ENCODE measurements around the gene ARL5C. TPM values are rescaled to one million over a fixed set of nuclear protein-coding genes. Genes with fewer than 3 reads are reported as not detected.
A peak's percentile ranks its signal among the peaks of the same experiment; 100 is the strongest.

ARL5C gene
- polyA plus RNA-seq, 6 donors from 2014 or later = not detected

DNA sequence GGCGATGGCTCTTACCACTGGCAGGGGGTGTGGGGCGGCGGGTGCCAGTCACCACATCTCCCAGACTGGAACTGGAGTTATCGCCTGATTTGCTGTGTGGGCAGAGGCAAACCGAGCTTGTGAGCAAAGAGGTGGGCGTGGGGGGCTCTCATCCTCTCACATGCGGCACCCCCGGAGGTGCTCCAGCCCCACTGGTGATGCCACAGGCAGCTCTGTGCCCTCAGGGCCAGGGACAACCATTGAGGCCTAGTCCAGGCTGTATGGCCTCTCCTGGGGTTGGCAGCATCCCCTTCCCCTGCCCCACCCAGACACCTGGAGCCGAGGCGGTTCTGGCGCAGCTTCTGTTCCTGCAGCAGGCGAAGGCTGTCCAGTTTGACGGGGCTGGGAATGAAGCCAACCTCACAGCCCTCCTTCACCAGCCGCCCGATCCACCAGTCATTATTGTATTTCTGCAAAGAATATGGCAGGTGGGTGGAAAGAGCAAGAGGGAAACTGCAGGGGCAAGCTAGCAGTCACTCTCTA lies 20.6 kb upstream of the ARL5C start:
- Mint-ChIP-seq H3K36me3 (peaks cover 9 to 10% of the 10 kb centered on the region in 2 donors), H3K4me1 (no peaks in the 10 kb centered on the region)

DNA sequence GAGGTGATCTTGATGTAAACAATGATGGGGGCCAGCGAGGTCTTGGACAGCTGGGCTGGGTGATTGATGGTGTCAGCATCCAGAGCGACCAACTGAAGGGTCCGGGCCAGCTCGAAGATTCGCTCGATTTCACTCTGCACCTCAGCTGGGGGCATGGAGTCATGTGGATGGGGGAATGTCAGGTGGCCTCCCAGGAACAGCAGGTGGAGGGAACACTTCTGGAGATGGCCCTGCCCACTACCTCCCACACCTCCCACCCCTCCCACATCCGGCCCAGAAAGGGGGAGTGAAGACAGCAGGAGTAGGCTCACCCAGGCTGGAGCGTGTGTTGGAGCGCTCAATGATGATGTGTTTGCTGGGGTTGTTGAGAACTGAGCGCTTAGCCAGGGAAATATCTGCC lies 17.8 kb upstream of the ARL5C start:
- Mint-ChIP-seq H3K27me3 (no peaks in the 10 kb centered on the region), H3K36me3 (peaks cover 9 to 10% of the 10 kb centered on the region in 2 donors), H3K9me3 (no peaks in the 10 kb centered on the region), H3K4me1 (no peaks in the 10 kb centered on the region), H3K27ac (no peak overlapping the region), H3K4me3 (no peak overlapping the region)
- no peak for ATAC-seq (ENCODE audit: low read depth in 2 of 2)
- DNase-seq = no peak

More for the DNA sequence above, 20.6 kb upstream of the ARL5C start:
- ATAC-seq (ENCODE audit: low read depth in 2 of 2) (no peak), DNase-seq (no peak)
- Mint-ChIP-seq H3K27me3 (no peaks in the 10 kb centered on the region), H3K27ac (no peak overlapping the region), H3K4me3 (no peak overlapping the region), H3K9me3 (no peaks in the 10 kb centered on the region)

DNA sequence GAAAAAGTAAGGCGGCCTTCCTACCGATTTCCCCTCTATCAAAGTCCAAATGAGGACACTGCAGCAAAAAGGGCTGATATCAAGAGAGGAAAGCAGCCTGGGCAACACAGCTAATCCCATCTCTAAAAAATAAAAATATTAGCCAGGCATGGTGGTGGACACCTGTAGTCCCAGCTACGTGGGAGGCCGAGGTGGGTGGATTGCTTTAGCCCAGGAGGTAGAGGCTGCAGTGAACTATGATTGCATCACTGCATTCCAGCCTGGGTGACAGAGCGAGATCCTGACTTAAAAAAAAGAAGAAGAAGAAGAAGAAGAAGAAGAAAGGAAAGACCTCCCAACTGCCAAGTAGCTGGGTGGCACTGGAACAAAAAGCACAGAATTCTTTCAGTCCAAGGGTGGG lies 17.1 kb upstream of the ARL5C start:
- Mint-ChIP-seq H3K27me3 (no peaks in the 10 kb centered on the region), H3K27ac (peak overlapping the region in 1 of 6 donors; percentile 69)

DNA sequence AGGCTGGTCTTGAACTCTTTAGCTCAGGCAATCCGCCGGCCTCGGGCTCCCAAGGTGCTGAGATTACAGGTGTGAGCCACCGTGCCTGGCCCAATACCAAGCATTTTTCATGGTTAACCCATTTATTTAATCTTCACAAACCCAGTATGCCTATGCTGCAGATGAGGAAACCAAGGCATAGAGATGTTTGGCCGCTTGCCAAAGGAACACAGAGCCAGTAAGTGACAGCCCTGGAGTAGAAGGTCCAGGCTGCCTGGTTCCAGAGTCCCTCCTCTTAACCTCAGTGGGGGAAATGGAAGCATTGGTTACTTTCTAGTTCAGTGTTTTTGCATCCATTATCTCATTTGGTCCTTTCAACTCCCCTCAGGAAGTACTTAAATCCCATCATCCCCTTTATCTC lies 15.3 kb upstream of the ARL5C start:
- Mint-ChIP-seq H3K27me3 (no peaks in the 10 kb centered on the region), H3K36me3 (peaks cover 9 to 10% of the 10 kb centered on the region in 2 donors), H3K27ac (no peak overlapping the region)

More for the DNA sequence above, 17.1 kb upstream of the ARL5C start:
- DNase-seq = no peak
- peaks cover 9 to 10% of the 10 kb centered on the region in 2 donors for H3K36me3 Mint-ChIP-seq
- H3K4me1 Mint-ChIP-seq = no peaks in the 10 kb centered on the region
- no peak overlapping the region for H3K4me3 Mint-ChIP-seq
- ATAC-seq (ENCODE audit: low read depth in 2 of 2) = no peak
- no peaks in the 10 kb centered on the region for H3K9me3 Mint-ChIP-seq

DNA sequence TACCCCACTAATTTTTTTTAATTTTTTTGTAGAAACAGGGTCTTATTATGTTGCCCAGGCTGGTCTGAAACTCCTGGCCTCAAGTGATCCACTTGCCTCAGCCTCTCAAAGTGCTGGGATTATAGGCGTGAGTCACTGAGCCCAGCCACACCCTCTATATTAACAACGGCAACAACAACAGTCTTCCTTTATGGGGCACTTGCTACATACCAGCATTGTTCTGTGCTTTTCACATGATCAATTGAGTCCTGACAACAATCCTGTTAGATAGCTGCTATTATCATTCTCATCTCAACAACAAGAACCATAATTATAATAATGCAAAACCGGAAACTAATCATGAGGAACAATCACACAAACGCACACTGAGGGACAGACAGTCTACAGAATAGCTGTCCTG lies 12.6 kb upstream of the ARL5C start:
- Mint-ChIP-seq H3K4me3 (no peak overlapping the region), H3K27ac (peak overlapping the region in 1 of 6 donors; percentile 37), H3K9me3 (no peaks in the 10 kb centered on the region), H3K27me3 (peaks cover 3 to 8% (median 6%) of the 10 kb centered on the region in 3 donors), H3K36me3 (peaks cover 7% of the 10 kb centered on the region in 2 donors), H3K4me1 (peaks cover 5 to 14% (median 6%) of the 10 kb centered on the region in 3 donors)
- no peak for DNase-seq
- no peak for ATAC-seq (ENCODE audit: low read depth in 2 of 2)

More for the DNA sequence above, 15.3 kb upstream of the ARL5C start:
- DNase-seq (no peak), ATAC-seq (ENCODE audit: low read depth in 2 of 2) (no peak)
- Mint-ChIP-seq H3K4me3 (no peak overlapping the region), H3K4me1 (no peaks in the 10 kb centered on the region), H3K9me3 (no peaks in the 10 kb centered on the region)

DNA sequence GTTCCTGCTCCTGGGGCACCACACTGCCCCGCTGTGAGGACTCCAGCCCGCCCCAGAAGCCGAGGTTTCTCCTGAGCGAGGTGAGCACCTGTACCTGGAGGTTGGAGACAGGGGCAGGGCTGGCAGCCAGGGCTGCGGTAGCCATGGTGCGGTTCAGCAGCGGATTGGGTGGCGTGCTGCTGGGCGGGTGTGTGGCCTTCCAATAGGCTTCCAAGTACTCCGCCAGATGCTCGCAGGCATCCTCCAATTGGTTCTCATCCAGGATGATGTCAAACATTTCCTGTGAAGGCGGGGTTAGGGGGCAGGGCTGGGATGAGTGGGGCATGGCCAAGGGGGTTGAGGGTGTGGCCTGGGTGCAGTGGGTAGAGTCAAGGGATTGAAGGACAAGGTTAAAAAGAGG lies 11.3 kb upstream of the ARL5C start:
- Mint-ChIP-seq H3K9me3 (no peaks in the 10 kb centered on the region), H3K27me3 (peaks cover 7 to 20% (median 19%) of the 10 kb centered on the region in 3 donors), H3K4me3 (no peak overlapping the region), H3K4me1 (peaks cover 5 to 14% (median 6%) of the 10 kb centered on the region in 3 donors), H3K36me3 (no peaks in the 10 kb centered on the region), H3K27ac (no peak overlapping the region)
- DNase-seq = no peak
- ATAC-seq (ENCODE audit: low read depth in 2 of 2) = no peak

DNA sequence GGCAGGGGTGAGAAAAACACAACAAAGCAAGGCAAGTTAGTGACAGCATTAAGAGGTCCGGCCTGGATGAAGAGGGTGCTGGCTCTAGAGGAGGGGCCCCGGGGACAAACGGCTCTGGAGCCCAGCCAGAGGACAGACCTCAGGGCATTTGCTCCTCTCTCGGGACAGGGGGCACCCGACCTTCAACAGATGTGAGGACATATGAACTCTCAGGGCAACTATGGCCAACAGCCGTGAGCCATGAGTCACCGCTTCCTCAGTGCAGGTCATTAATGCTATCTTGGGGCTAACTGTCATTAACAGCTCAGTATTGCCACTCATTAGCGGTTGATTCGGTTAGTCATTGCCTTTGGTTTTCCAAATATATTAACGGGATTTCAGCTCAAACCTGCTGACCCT lies 9.7 kb upstream of the ARL5C start:
- no peaks in the 10 kb centered on the region for H3K36me3 Mint-ChIP-seq
- ATAC-seq (ENCODE audit: low read depth in 2 of 2) (no peak), DNase-seq (no peak)
- no peaks in the 10 kb centered on the region for H3K9me3 Mint-ChIP-seq
- peaks cover 5 to 14% (median 6%) of the 10 kb centered on the region in 3 donors for H3K4me1 Mint-ChIP-seq
- H3K4me3 Mint-ChIP-seq = peak overlapping the region in 1 of 8 donors; percentile 39
- no peak overlapping the region for H3K27ac Mint-ChIP-seq
- peaks cover 7 to 28% (median 24%) of the 10 kb centered on the region in 3 donors for H3K27me3 Mint-ChIP-seq

DNA sequence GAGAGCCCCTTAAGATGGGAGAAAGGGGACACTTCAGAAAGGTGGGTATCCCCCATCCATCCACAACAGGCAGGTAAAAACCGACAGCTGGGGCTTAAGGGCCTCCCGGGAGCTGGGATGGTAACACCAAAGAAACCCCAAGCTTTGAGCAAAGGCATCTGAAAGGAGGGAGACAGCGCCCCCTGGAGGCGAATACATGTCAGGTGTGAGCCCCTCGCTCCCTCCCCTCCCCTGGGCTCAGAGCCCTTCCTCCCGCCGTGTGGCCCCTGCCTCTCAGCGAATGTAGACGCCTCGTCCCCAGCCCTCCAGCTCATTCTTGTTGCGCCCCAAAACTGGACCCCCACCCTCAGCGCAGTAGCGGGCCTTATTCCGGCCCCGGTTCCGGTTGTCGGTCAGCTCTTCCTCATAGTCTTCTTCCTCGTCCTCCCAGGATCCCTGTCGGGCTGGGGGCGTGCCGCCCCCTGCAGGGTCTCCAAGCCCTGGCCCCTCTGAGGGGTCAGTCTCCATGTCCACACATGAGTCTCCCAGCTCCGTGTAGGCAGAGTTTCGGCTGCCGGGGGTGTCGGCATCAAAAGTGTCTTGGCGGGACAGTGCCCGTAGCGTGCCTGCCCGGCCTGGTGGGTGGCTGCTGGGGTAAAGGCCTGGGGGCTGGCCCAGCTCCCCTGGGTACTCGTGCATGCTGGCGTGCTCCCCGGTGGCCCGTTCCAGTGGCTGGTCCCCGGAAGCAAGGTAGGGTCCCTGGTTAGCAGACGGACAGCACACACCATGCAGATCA lies 9.1 kb upstream of the ARL5C start:
- peak; percentile 94 for ATAC-seq (ENCODE audit: low read depth in 2 of 2)
- Mint-ChIP-seq H3K9me3 (no peaks in the 10 kb centered on the region), H3K4me1 (peaks cover 5 to 14% (median 9%) of the 10 kb centered on the region in 3 donors), H3K36me3 (no peaks in the 10 kb centered on the region), H3K4me3 (peak overlapping the region in 4 of 8 donors; percentile 39 to 83 (median 64)), H3K27ac (peak overlapping the region in 1 of 6 donors; percentile 28), H3K27me3 (peaks cover 7 to 28% (median 24%) of the 10 kb centered on the region in 3 donors)
- peak; percentile 66 for DNase-seq

DNA sequence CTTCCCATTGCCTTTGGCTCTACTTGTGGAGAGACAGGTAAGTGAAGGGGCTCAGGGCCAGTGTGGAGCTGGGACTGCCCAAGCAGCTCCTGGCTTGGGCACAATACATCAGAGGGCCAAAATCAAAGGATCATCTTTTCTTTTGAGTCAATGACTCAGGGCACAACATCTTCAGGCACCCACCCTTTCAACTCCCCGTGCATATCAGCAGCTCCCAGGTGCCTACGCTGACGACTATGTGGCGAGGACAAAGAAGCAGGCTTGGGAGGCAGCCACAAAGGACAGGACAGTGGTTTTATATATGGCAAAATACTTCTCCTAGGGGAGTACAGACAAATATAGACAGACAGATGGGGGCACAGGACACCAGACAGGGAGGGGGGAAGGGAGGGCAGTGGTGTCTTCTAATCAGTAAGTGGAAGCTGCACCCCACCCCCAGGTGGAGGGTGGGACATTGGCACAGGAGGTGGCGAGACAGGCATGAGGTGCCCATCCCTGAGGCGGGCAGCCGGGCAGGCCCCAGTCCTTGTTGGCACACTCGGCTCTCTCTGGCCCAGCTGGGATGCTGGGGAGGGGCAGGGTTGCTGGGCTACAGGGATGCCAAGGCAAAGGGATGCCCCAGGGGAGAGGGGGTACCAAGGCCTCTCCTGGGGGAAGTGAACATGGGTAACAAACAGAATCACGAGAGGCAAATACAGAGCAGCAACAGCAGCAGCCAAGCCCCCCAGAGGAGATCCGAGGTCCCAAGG lies 7.7 kb upstream of the ARL5C start:
- peak overlapping the region in 1 of 6 donors; percentile 15 for H3K27ac Mint-ChIP-seq
- no peak for DNase-seq
- H3K9me3 Mint-ChIP-seq = peaks cover 0 to 4% (median 0%) of the 10 kb centered on the region in 7 donors
- peaks cover 11 to 30% (median 28%) of the 10 kb centered on the region in 3 donors for H3K27me3 Mint-ChIP-seq
- H3K36me3 Mint-ChIP-seq = no peaks in the 10 kb centered on the region
- no peak for ATAC-seq (ENCODE audit: low read depth in 2 of 2)
- H3K4me1 Mint-ChIP-seq = peaks cover 5 to 14% (median 13%) of the 10 kb centered on the region in 3 donors
- no peak overlapping the region for H3K4me3 Mint-ChIP-seq

DNA sequence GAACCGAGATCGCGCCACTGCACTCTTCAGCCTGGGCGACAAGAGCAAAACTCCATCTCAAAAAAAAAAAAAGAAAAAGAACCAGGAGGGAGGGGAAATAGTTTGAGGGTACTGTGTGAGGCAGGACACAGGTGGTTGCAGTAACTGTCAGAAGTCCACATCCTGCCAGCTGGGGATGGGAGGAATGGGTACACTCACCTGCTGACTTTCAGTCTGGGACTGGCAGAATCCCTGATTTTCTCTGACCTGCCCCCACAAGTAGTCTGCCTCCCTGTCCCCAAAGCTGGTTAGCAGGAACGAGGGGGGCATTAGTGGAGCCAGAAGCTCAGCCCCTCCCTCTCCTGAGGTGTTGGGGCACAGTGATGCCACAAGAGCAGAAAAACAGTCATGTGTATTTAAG lies 7.1 kb upstream of the ARL5C start:
- no peaks in the 10 kb centered on the region for H3K36me3 Mint-ChIP-seq
- no peak overlapping the region for H3K27ac Mint-ChIP-seq
- no peak overlapping the region for H3K4me3 Mint-ChIP-seq
- H3K9me3 Mint-ChIP-seq = peaks cover 0 to 9% (median 2%) of the 10 kb centered on the region in 7 donors
- peaks cover 11 to 30% (median 28%) of the 10 kb centered on the region in 3 donors for H3K27me3 Mint-ChIP-seq
- ATAC-seq (ENCODE audit: low read depth in 2 of 2) (no peak), DNase-seq (no peak)
- peaks cover 5 to 14% (median 13%) of the 10 kb centered on the region in 3 donors for H3K4me1 Mint-ChIP-seq

DNA sequence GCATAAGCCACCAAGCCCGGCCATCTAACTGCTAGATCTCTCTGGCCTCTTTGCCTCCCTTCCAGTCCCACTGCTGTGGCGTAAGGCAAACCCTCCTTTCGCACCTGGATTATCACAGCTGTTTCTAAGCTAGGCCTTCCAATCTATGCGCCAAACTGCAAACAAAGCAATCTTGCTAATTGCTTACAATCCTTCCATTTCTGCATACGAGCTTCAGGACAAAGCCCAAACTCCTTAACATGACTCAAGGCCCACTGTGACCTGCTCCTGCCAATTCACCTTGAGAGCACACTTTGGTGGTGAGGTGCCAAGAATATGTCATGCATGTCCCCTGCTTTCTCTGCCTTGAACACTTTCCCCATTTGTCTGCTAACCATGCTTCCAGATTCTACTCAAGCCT lies 6.0 kb upstream of the ARL5C start:
- peaks cover 0 to 10% (median 2%) of the 10 kb centered on the region in 7 donors for H3K9me3 Mint-ChIP-seq
- peaks cover 14 to 22% (median 21%) of the 10 kb centered on the region in 3 donors for H3K4me1 Mint-ChIP-seq
- no peak for DNase-seq
- H3K27ac Mint-ChIP-seq = peak overlapping the region in 1 of 6 donors; percentile 54
- H3K4me3 Mint-ChIP-seq = no peak overlapping the region
- H3K36me3 Mint-ChIP-seq = no peaks in the 10 kb centered on the region
- no peak for ATAC-seq (ENCODE audit: low read depth in 2 of 2)
- peaks cover 16 to 36% (median 35%) of the 10 kb centered on the region in 3 donors for H3K27me3 Mint-ChIP-seq

DNA sequence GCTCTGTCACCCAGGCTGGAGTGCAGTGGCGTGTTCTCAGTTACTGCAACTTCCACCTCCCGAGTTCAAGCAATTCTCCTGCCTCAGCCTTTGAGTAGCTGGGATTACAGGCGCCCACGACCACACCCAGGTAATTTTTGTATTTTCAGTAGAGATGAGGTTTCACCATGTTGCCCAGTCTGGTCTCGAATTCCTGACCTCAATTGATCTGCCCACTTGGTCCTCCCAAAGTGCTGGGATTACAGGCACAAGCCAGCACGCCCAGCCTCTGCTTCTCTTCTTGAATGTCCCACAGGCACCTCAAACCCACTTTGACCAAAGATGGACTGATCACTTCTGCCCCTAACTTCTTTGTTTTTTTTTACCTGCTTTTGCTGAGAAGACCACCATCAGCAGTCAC lies 4.6 kb upstream of the ARL5C start:
- Mint-ChIP-seq H3K4me1 (peaks cover 22 to 34% (median 29%) of the 10 kb centered on the region in 3 donors), H3K27ac (no peak overlapping the region), H3K36me3 (no peaks in the 10 kb centered on the region), H3K27me3 (peaks cover 21 to 50% (median 47%) of the 10 kb centered on the region in 3 donors), H3K4me3 (no peak overlapping the region), H3K9me3 (peaks cover 0 to 10% (median 2%) of the 10 kb centered on the region in 7 donors)
- DNase-seq (no peak), ATAC-seq (ENCODE audit: low read depth in 2 of 2) (no peak)

DNA sequence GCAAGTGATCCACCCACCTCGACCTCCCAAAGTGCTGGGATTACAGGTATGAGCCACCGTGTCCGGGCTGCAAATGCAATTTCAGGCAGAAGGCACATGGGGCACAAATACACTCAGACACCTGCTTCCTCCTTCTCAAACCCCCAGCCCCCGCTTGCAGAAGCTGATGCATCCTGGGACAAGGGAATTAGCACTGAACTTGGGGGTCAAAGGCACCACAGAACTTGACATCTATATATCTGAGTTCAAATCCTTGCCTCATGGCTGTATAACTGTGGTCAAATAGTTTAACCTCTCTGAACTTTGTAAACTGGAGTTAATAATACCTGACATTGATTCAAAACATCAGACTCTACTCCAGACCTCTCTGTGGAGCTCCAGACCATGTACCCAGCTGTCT lies 4.1 kb upstream of the ARL5C start:
- Mint-ChIP-seq H3K4me1 (peaks cover 23 to 31% (median 30%) of the 10 kb centered on the region in 3 donors), H3K4me3 (no peak overlapping the region), H3K36me3 (no peaks in the 10 kb centered on the region), H3K9me3 (peaks cover 0 to 10% (median 2%) of the 10 kb centered on the region in 7 donors), H3K27me3 (peaks cover 21 to 51% (median 47%) of the 10 kb centered on the region in 3 donors), H3K27ac (no peak overlapping the region)
- ATAC-seq (ENCODE audit: low read depth in 2 of 2) (no peak), DNase-seq (no peak)

All from naive B cell (primary cell).